Astrocyte of the hippocampus (primary cell): ENCODE data around the gene ERCC1.
"Not testable (repeated sequence)": the region's sequence is repeated elsewhere in the genome, so short reads cannot be mapped to it uniquely, and the experiment has no call there.

Experiments
- DNase-seq: peaks from one replicate; pipeline ENCODE4 v3.0.0; 2011; ENCODE audit warnings: low read depth, low spot score

ERCC1 gene

DNA sequence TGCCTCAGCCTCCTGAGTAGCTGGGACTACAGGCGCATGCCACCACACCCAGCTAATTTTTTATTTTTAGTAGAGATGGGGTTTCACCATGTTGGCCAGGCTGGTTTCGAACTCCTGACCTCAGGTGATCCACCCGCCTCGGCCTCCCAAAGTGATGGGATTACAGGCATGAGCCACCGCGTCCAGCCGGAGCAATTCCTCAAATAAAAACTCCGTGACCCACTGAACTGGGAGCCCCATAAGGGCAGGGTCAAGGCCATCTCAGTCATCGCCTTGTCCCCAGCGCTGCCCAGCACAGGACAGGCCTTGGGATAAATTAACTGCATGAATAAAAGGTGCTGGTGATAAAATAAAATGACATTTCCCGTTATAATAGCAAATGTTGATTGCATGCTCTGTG, 6.2 kb upstream of the ERCC1 start:
- DNase-seq = not testable (repeated sequence)

DNA sequence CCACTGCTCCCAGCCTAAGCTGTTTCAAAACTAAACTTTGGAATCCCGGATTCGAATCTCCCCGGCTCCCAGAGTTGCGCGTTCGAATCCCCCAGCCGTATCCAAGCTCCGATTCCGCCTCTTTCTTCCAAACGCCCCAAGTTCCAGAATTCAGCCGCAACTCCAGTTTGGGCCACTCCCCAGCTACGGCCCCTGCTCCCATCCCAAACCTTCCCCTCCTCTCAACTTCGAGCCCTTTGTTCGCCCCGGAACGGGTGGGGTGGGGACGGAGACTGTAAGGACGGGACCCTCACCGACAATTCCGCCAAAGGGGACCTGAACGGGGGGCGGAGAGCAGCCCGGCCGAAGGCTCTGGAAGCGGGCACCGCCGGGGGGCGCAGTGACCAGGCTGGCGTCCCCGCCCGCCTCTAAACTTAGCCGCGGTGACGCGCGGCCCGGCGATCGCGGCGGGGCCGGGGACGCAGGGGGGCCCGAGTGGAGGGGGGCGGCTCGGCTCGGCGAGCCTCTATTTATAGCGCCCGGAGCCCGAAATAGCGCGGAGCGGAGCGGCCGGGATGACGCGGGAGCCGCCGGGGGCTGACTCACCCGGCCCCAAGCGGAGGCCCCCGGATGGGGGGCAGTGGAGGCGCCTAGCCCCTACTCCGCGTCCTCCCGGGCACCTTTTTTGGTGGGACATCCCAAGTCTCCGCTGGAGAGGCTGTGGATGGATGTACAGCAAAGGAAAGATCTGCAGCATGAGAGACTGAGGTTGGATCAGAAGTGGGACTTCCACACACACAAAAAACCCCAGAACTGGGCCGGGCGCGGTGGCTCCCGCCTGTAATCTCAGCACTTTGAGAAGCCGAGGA, 4.9 kb upstream of the ERCC1 start:
- peak; percentile 75 for DNase-seq

DNA sequence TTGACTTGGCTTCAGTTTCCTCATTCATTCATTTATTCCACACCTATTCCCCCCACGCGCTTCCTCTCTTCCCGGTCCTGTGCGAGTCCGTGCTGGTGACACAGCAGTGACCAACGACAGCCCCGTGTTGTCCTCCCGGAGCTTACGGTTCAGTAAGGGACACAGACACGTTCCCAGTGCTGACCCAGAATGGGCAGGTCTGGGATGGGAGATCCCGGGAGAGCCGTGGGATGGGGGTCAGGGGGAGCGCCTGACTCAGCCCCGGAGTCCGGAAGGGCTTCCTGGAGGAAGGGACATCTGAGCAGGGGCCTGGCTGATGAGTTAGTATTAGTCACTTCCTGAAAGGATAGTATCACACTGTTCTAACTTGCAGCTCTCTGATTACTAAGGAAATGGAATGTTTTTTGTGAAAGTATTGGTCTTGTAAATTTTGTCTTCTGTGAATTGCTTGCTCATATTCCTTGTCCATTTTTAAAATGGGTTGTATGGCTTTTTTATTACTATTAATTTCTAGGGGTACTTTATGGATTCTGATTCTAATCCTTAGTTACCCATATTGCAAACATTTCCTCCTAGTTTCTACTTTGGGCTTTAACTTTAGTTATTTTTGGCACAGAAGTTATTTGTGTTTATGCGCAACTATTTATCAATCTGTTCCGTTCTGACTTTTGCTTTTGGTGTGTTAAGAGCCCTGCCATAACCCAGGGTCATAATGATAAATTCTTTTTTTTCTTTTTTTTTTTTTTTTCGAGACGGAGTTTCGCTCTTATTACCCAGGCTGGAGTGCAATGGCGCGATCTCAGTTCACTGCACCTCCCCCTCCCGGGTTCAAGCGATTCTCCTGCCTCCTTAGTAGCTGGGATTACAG, 708 bp upstream of the ERCC1 start:
- DNase-seq = peak; percentile 76

DNA sequence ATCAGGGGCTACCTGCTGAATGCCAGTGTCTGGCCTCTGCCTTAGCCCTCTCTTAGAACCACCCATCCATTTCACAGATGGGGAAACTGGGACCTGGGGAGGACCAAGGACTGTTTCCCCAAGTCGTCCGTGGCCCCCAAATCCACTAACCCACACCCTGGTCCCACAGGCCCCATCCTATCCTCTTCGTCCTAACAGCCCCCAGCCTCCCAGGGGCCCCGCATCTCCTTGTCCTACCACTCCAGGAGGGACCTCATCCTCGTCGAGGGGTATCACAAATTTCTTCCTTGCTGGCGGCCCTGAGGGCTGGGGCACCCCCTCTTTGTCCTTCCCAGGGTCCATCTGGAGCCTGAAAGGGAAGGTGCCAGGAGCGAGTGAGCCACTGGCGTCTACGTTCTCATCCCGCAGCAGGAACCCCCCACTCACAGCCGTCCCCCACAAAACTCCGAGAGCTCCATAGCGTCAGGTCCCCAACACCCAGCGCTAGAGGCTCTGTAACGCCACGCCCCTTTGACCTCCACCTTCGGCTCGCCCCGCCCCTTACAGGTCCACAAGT, 606 bp downstream of the ERCC1 start:
- no peak for DNase-seq

DNA sequence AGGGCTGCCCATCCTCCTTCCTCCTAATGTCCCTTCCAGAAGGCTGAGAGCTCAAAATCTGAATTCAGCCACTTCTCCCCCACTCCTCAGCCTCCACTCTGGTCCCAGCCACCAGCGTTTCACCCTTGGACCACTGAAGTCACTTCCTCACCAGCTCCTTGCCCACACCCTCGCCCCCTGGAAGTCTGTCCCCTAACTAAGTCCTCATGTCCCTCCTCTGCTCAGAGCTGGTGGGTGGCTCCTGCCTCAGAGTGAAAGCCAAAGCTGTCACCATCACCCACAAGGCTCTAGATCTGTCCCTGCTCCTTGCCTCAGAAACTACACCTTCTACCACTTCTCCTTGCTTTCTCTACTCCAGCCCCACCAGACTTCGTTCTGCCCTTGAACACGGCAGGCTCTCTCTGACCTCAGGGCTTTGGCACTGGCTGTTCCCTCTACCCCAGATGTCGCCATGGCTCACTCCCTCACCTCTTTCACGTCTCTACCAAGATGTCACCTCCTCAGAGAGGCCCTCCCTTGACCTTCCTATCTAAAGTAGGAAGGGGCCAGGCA, 1.7 kb downstream of the ERCC1 start:
- no peak for DNase-seq

DNA sequence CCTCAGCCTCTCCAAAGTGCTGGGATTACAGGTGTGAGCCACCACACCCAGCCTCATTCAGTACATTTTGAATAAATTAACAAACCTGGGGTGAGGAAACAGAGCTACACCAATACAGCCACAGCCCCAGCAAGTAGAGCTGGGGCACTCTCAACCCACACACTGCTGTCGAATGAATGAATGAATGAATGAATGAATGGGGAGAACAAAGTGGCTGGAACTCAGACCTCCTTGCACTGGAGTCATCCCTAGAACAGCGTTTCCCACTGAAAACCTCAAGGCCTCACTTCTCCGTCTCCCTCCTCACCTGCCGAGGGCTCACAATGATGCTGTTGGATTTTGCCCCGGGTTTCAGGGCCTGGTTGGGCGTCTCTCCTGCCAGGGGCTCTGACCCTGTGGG, 2.8 kb downstream of the ERCC1 start:
- no peak for DNase-seq

DNA sequence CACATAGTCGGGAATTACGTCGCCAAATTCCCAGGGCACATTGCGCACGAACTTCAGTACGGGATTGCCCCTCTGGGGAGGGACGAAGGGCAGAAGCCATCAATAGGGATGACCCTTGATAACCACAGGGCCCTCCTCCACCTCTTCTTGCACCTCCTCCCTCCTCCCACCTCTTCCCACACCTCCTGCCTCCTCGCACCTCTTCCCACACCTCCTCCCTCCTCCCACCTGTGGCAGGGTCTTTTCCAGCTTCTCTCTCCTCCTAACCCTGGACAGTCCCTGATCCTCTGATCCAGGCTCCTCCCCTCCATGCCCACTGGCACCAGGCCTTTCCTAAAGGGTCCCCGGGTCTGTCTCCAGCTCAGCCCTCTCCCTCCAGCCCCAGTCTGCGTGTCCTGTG, 3.4 kb downstream of the ERCC1 start:
- no peak for DNase-seq

DNA sequence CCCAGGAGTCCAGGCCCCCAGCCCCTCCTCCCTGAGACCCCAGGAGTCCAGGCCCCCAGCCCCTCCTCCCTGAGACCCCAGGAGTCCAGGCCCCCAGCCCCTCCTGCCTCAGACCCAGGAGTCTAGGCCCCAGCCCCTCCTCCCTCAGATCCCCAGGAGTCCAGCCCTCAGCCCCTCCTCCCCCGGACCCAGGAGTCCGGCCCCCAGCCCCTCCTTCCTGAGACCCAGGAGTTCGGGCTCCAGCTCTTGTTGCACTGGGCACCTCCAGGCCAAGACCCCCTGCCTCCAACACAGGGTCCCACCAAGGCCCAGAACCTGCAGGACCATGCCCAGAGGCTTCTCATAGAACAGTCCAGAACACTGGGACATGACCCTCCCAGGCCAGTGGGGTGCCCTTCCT, 3.8 kb downstream of the ERCC1 start:
- no peak for DNase-seq

DNA sequence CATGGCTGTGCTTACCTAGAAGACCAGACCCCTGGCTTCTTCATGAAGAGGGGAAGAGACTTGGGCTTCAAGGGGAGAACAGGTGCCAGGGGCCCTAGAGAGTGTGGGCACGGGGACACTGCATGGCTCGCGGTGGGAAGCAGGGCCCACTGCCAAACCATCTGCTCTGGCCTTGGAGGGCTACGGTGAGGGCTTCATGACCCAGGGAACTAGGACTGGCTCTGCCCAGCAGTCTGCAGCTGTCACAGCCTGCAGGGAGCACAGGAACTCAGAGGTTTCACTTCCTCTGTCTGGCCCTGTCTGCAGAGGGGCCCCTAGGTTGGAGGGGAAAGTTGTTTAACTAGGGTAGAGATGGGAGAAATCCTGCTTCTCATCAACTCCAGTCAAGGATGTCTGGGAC, 4.3 kb downstream of the ERCC1 start:
- no peak for DNase-seq

DNA sequence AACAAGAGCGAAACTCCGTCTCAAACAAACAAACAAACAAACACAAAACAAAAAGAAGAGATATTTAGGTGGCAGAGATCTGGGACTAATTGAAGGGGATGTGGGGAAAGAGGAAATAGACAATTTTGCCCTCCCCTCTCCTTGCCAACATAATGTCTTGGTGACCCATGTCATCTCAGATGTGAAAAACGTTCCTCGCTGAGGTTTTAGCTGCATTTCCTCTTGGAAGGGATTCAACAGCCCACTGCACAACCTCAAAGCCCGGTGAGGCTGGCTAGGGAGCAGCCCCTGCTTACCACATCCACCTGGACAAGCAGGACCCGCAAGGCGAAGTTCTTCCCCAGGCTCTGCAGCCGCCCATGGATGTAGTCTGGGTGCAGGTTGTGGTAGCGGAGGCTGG, 4.9 kb downstream of the ERCC1 start:
- DNase-seq = no peak

DNA sequence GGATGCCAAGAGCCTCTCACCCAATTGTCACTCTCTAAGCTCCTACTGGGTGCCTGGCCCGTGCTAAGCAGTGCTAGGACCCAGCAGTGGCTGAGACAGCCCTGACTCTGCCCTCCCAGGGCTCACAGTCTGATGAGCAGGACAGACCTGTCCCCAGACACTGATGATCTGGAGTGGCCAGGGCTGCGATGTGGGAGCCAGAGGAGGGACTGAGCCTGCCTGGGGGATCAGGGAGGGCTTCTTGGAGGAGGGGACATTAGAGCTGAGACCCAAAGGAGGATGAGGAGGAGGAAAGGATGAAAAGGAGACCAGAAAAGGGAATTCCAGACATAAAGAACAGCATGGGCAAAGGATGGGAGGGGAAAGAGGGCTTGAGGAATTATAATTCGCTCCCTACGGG, 6.6 kb downstream of the ERCC1 start:
- DNase-seq = no peak

DNA sequence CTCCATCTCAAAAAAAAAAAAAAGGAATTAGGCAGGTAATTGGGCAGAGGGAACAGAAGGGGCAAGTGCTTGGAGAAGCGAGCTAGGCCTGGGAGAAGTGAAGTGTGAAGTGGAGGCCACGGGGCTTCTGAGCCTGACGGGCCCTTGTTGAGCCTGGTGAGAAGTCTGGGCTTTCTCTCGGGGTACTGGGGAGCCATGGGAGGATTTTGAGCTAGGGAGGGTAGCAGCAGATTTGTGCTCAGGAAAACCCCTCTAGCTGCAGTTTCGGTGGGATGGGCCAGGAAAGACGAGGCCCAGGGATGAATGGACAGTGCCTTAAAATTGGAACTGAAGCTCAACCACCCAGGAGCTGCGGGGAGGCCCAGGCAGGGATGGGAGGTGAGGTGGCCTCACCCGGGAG, 9.2 kb downstream of the ERCC1 start:
- DNase-seq = no peak

DNA sequence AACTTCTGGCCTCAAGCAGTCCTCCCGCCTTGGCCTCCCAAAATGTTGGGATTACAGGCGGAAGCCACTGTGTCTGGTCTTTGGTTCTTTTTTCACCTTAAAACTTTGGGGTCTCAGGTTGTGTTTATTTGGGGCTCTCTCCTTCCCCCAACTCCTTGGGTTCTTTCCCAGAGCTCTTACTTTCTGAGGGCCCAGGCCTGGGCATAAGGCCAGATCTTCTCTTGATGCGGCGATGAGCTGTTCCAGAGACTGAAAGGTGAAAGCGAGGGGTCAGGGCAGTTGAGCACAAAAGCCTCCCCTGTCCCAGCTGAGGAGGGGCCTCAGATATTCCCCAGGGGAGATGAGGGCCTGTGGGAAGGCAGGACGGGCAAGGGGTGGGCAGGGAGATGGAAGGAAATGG, 10.2 kb downstream of the ERCC1 start:
- DNase-seq = no peak

DNA sequence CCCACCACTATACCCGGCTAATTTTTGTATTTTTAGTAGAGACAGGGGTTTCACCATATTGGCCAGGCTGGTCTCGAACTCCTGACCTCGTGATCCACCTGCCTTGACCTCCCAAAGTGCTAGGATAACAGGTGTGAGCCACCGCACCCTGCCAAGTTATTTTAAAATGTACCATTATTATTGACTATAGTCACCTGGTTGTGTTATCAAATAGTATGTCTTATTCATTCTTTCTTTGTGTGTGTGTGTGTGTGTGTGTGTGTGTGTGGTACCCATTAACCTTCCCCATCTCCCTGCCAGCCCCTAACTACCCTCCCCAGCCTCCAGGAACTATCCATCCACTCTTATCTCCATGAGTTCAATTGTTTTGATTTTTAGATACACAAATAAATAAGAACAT, 13.4 kb downstream of the ERCC1 start:
- DNase-seq = not testable (repeated sequence)

DNA sequence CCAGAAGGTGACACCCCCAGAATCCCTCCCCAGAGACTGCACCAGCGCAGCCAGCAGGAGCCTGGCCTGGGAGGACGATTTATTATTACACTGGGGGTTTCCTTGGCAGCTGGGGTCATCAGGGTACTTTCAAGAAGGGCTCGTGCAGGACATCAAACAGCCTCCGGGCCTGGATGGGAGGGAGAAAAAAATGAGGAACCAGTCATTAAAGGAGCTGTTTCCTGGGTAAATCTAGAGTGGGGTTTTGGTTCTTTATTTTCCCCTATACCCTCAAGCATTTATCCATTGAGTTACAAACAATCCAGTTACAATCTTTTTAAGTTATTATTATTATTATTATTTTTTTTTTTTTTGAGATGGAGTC, 14.2 kb downstream of the ERCC1 start:
- DNase-seq = no peak

DNA sequence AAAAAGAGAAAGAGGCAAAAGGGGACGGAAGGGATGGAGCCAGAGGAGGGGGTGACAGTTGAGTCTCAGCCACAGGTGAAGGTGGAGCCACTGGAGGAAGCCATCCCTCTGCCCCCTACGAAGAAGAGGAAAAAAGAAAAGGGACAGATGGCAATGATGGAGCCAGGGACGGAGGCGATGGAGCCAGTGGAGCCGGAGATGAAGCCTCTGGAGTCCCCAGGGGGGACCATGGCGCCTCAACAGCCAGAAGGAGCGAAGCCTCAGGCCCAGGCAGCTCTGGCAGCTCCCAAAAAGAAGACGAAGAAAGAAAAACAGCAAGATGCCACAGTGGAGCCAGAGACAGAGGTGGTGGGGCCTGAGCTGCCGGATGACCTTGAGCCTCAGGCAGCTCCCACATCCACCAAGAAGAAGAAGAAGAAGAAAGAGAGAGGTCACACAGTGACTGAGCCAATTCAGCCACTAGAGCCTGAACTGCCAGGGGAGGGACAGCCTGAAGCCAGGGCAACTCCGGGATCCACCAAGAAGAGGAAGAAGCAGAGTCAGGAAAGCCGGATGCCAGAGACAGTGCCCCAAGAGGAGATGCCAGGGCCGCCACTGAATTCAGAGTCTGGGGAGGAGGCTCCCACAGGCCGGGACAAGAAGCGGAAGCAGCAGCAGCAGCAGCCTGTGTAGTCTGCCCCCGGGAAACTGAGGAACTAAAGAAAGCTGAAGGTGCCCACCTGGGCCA, 14.7 kb downstream of the ERCC1 start:
- DNase-seq = no peak

DNA sequence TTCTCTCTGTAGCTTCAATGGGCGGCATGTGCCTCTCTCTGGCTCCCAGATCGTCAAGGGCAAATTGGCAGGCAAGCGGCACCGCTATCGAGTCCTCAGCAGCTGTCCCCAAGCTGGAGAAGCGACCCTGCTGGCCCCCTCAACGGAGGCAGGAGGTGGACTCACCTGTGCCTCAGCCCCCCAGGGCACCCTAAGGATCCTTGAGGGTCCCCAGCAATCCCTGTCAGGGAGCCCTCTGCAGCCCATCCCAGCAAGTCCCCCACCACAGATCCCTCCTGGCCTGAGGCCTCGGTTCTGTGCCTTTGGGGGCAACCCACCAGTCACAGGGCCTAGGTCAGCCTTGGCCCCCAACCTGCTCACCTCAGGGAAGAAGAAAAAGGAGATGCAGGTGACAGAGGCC, 15.6 kb downstream of the ERCC1 start:
- DNase-seq = no peak

DNA sequence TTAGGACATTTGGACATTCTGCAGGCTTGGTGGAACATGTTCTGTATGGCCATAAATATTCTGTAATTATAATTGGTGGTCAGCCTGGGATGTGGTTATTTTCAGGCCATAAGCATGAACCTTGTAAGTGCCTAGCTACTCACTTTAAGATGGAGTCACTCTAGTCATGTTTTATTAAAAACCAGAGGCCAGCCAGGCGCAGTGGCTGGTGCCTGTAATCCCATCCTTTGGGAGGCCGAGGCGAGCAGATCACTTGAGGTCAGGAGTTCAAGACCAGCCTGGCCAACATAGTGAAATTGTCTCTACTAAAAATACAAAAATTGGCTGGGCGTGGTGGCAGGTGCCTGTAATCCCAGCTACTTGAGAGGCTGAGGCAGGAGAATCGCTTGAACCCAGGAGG, 16.1 kb downstream of the ERCC1 start:
- DNase-seq = not testable (repeated sequence)

DNA sequence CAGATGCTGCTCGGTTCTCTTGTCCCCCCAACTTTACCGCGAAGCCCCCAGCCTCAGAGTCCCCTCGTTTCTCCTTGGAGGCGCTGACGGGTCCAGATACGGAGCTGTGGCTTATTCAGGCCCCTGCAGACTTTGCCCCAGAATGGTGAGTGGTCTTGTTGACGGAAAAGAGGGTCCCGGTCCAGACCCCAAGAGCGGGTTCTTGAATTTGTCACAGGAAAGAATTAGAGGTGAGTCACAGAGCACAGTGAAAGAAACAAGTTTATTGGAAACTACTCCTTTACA, 16.7 kb downstream of the ERCC1 start:
- no peak for DNase-seq

DNA sequence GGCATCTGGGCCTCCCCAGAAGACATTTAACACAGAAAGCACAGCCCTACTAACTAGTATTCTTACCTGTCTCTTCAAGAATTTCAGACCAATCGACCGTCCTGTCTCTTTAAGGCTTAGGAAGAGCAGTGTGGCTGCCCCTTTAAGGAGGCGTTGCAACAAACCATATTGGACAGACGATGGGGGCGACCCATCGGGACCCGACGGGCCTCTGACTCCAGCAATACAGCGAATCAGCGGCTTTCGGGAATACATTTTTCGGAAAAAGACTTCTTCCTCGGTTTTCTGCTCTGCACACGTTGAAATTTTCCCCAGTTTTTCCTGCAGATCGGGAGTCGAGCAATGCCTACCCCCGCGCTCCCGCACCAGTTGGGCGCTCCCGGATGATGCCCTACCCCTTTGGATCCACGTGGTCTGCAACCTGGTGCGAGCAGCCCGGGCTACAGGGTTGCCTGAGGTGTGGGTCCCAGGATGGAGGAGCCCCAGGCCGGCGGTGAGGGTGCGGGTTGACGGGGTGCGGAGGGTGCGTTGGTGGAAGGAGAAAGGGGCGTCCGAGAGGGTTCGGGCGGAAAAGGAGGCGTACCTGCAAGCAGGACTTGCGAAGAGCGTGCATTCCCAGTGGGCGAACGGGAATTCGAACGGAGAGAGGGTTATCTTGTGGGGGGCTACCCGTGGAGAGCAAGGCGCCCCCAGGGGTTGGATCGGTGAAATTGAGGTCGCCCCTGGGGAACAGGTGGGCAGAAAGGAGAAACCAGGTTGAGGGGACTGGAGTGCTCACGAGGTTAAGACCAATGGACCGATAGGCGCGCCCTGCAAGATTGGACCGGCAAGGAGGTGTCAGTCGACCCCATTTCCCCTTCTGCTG, 17.3 kb downstream of the ERCC1 start, which contains the start of gene POLR1G:
TSS of gene POLR1G (plus strand) at position 419 of the 865 bp plus-strand sequence. CDS start at position 472, 53 bp downstream.
- peak; percentile 88 for DNase-seq
